Mesodermal cell (in vitro differentiated cells): Measurements from ENCODE around the gene CCDC182.

Source experiments
- H3K27ac ChIP-seq: 2 replicates; pipeline ENCODE4 v1.7.0; 2013; ENCODE audit warnings: mild to moderate bottlenecking, low read depth, low read length, moderate library complexity; ENCODE audit not compliant: severe bottlenecking
- H3K36me3 ChIP-seq: 2 replicates; pipeline ENCODE4 v1.7.1; 2013; ENCODE audit warnings: mild to moderate bottlenecking, low read length, moderate library complexity; ENCODE audit not compliant: control insufficient read depth, insufficient read depth
- H3K4me1 ChIP-seq: one replicate; pipeline ENCODE4 v1.7.1; 2013; ENCODE audit warnings: mild to moderate bottlenecking, low read length; ENCODE audit not compliant: insufficient read depth, control insufficient read depth, poor library complexity, severe bottlenecking
- H3K4me3 ChIP-seq: 2 replicates; pipeline ENCODE4 v1.7.0; 2013; ENCODE audit warnings: low read length, control low read depth, mild to moderate bottlenecking; ENCODE audit not compliant: insufficient read depth, poor library complexity, severe bottlenecking; ENCODE audit errors: extremely low read depth
- H3K9me3 ChIP-seq: 2 replicates; pipeline ENCODE4 v1.7.1; 2013; ENCODE audit warnings: mild to moderate bottlenecking, low read length, moderate library complexity; ENCODE audit not compliant: control insufficient read depth
- WGBS, 2 experiments: methylation state at CpG; one replicate each; pipeline ENCODE4 v1.1.5; 2013; ENCODE audit warnings: missing lambda C conversion rate in 2 of 2; ENCODE audit not compliant: insufficient coverage in 2 of 2; 5-methylcytosine and 5-hydroxymethylcytosine counted together

Gene CCDC182

GRCh38 chr17:57697891-57698711, 47.0 kb downstream of the CCDC182 start:
- no peaks in the 10 kb centered on the region for H3K9me3 ChIP-seq
- no peak overlapping the region for H3K4me3 ChIP-seq
- H3K4me1 ChIP-seq: peaks cover 11% of the 10 kb centered on the region
- H3K27ac ChIP-seq: peak overlapping the region; percentile 45
- 73% methylated on average over 7 to 10 of the region's 12 CpGs for WGBS, 2 experiments
- H3K36me3 ChIP-seq: no peaks in the 10 kb centered on the region

- WGBS, 2 experiments: 93 to 98% methylated on average over 5 to 6 of the region's 7 CpGs
- Histone ChIP-seq H3K9me3 (no peaks in the 10 kb centered on the region), H3K4me3 (no peak overlapping the region), H3K36me3 (no peaks in the 10 kb centered on the region), H3K4me1 (peaks cover 11% of the 10 kb centered on the region), H3K27ac (no peak overlapping the region)
Measured at GRCh38 chr17:57697197-57697596, 47.9 kb downstream of the CCDC182 start.

GRCh38 chr17:57696050-57696449, 49.0 kb downstream of the CCDC182 start:
- no peaks in the 10 kb centered on the region for H3K9me3 ChIP-seq
- no peaks in the 10 kb centered on the region for H3K36me3 ChIP-seq
- H3K4me3 ChIP-seq: no peak overlapping the region
- no CpG with 5 or more reads among the region's 3 CpGs for WGBS, 2 experiments
- H3K4me1 ChIP-seq: peaks cover 11% of the 10 kb centered on the region
- H3K27ac ChIP-seq: no peak overlapping the region
